MCF 10A (cell line): ENCODE results near the gene GPR152. TPM values are rescaled to one million over a fixed set of nuclear protein-coding genes. Genes with fewer than 3 reads are reported as not detected.

Experiments used
- BruUV-seq: library from RNA; stranded (reverse); fragments of 400-500 nt; replicated peaks from 2 replicates; lab custom pipeline; 2021; lab: Mats Ljungman, UMichigan
- CTCF ChIA-PET: fragments of 300-600 bp; sonication (Branson Sonifier 250); formaldehyde crosslinking; extraction: SDS; loops from one replicate; lab custom pipeline; 2021; ENCODE audit warnings: antibody characterized with exemption, inconsistent platforms; lab: Yijun Ruan, JAX
- POLR2A ChIA-PET: fragments of 300-600, 350-650 bp; sonication (Branson Sonifier 250); formaldehyde crosslinking; extraction: SDS; loops from one replicate; lab custom pipeline; 2020; ENCODE audit warnings: antibody characterized with exemption, inconsistent platforms; lab: Yijun Ruan, JAX
- DNase-seq: peaks from one replicate; pipeline ENCODE4 v3.0.0-alpha.2; 2018; ENCODE audit not compliant: unreplicated experiment
- H3K27ac Mint-ChIP-seq: one replicate; pipeline ENCODE4 v1.8.0; 2022; ENCODE audit warnings: mild to moderate bottlenecking, low read depth, mixed read lengths; ENCODE audit not compliant: unreplicated experiment
- H3K27me3 Mint-ChIP-seq: one replicate; pipeline ENCODE4 v1.8.0; 2022; ENCODE audit warnings: mixed read lengths; ENCODE audit not compliant: insufficient read depth, unreplicated experiment
- H3K36me3 Mint-ChIP-seq: one replicate; pipeline ENCODE4 v1.8.0; 2022; ENCODE audit warnings: mild to moderate bottlenecking, moderate library complexity, mixed read lengths; ENCODE audit not compliant: insufficient read depth, unreplicated experiment
- H3K4me1 Mint-ChIP-seq: one replicate; pipeline ENCODE4 v1.8.0; 2022; ENCODE audit warnings: mixed read lengths; ENCODE audit not compliant: insufficient read depth, unreplicated experiment
- H3K4me3 Mint-ChIP-seq: one replicate; pipeline ENCODE4 v1.8.0; 2022; ENCODE audit warnings: mild to moderate bottlenecking, moderate library complexity, mixed read lengths; ENCODE audit not compliant: unreplicated experiment
- H3K9me3 Mint-ChIP-seq: one replicate; pipeline ENCODE4 v1.8.0; 2022; ENCODE audit warnings: mixed read lengths; ENCODE audit not compliant: unreplicated experiment
- intact Hi-C: fragments of 100-400 bp; cut with micrococcal nuclease; formaldehyde crosslinking; loops from 2 replicates; pipeline ENCODE4 v1.14.1; 2022
- total RNA-seq: library from RNA; stranded (reverse); gene quantifications from 2 replicates; pipeline ENCODE4 v1.2.3, GENCODE V29; 2022
- TF ChIP-seq, protein P1 (sequence below): fragments of 200-600 bp; IDR thresholded peaks from one replicate; pipeline ENCODE4 v1.8.0; 2022; ENCODE audit warnings: antibody characterized with exemption, mild to moderate bottlenecking; ENCODE audit not compliant: unreplicated experiment

Gene GPR152
- total RNA-seq, 1 experiment from 2014 or later = not detected

GRCh38 chr11:67491276-67492068, 38.9 kb upstream of the GPR152 start:
- TF ChIP-seq, protein P1, sequence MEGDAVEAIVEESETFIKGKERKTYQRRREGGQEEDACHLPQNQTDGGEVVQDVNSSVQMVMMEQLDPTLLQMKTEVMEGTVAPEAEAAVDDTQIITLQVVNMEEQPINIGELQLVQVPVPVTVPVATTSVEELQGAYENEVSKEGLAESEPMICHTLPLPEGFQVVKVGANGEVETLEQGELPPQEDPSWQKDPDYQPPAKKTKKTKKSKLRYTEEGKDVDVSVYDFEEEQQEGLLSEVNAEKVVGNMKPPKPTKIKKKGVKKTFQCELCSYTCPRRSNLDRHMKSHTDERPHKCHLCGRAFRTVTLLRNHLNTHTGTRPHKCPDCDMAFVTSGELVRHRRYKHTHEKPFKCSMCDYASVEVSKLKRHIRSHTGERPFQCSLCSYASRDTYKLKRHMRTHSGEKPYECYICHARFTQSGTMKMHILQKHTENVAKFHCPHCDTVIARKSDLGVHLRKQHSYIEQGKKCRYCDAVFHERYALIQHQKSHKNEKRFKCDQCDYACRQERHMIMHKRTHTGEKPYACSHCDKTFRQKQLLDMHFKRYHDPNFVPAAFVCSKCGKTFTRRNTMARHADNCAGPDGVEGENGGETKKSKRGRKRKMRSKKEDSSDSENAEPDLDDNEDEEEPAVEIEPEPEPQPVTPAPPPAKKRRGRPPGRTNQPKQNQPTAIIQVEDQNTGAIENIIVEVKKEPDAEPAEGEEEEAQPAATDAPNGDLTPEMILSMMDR = no peak
- Mint-ChIP-seq H3K27me3 (no peaks in the 10 kb centered on the region), H3K27ac (no peak overlapping the region), H3K4me1 (peaks cover under 1% of the 10 kb centered on the region), H3K4me3 (no peak overlapping the region), H3K9me3 (no peaks in the 10 kb centered on the region), H3K36me3 (peaks cover 40% of the 10 kb centered on the region)
- POLR2A ChIA-PET = interaction anchor here (0.5 to 1.4 kb wide), 4 partner anchors 8 to 109 kb away, joined by 3 read pairs; partner anchors contain the start of gene AIP
- CTCF ChIA-PET = no interaction called here
- intact Hi-C loops = no loop called here
- BruUV-seq = no TSS peak
- no peak for DNase-seq

DNA sequence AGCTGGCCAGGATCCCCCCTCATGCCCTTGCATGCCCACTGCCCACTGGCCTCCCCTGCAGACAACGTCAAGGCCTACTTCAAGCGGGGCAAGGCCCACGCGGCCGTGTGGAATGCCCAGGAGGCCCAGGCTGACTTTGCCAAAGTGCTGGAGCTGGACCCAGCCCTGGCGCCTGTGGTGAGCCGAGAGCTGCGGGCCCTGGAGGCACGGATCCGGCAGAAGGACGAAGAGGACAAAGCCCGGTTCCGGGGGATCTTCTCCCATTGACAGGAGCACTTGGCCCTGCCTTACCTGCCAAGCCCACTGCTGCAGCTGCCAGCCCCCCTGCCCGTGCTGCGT, 38.2 kb upstream of the GPR152 start:
- H3K4me3 Mint-ChIP-seq = no peak overlapping the region
- CTCF ChIA-PET = interaction anchor here (0.8 kb wide), 1 partner anchor 51 kb away, joined by 3 read pairs; no protein-coding TSS in a partner anchor

GRCh38 chr11:67489885-67490726, 37.6 kb upstream of the GPR152 start:
- TF ChIP-seq, protein P1 = no peak
- intact Hi-C loops = no loop called here
- Mint-ChIP-seq H3K4me3 (no peak overlapping the region), H3K9me3 (no peaks in the 10 kb centered on the region), H3K27me3 (no peaks in the 10 kb centered on the region), H3K4me1 (peaks cover 10% of the 10 kb centered on the region), H3K36me3 (peaks cover 47% of the 10 kb centered on the region), H3K27ac (no peak overlapping the region)
- BruUV-seq = no TSS peak
- no peak for DNase-seq
- ChIA-PET CTCF (interaction anchor here (0.8 kb wide), 1 partner anchor 51 kb away, joined by 3 read pairs; no protein-coding TSS in a partner anchor), POLR2A (interaction anchor here (1.1 kb wide), 1 partner anchor 20 kb away, joined by 3 read pairs; no protein-coding TSS in a partner anchor)

More for the DNA sequence above, 38.2 kb upstream of the GPR152 start:
- TSS peak; percentile 60 for BruUV-seq
- Mint-ChIP-seq H3K4me1 (peaks cover 8% of the 10 kb centered on the region), H3K27ac (no peak overlapping the region), H3K36me3 (peaks cover 45% of the 10 kb centered on the region), H3K27me3 (no peaks in the 10 kb centered on the region), H3K9me3 (no peaks in the 10 kb centered on the region)
- intact Hi-C loops = no loop called here
- POLR2A ChIA-PET = interaction anchor here (1.4 kb wide), 1 partner anchor 8 kb away, joined by 3 read pairs; the partner anchor contains the start of gene AIP
- no peak for DNase-seq
- TF ChIP-seq, protein P1 = no peak
